ENCODE data around the gene REEP3.
"Not testable (repeated sequence)": the region's sequence is repeated elsewhere in the genome, so short reads cannot be mapped to it uniquely, and the experiment has no call there.

Gene REEP3

GRCh38 chr10:63631991-63632390 lies 110.8 kb downstream of the REEP3 start:
- no peak for DNase-seq

GRCh38 chr10:63633677-63634487 lies 112.7 kb downstream of the REEP3 start:
- no peak for DNase-seq

- DNase-seq: no peak
These were observed 113.4 kb downstream of the REEP3 start for GRCh38 chr10:63634488-63635065.

- DNase-seq: no peak
These were observed 115.6 kb downstream of the REEP3 start for GRCh38 chr10:63636812-63637211.

GRCh38 chr10:63637901-63638327 lies 116.7 kb downstream of the REEP3 start:
- DNase-seq: no peak

GRCh38 chr10:63641366-63641765 lies 120.2 kb downstream of the REEP3 start:
- DNase-seq: no peak

- DNase-seq: no peak
These were observed 120.6 kb downstream of the REEP3 start for GRCh38 chr10:63641799-63642198.

GRCh38 chr10:63642808-63643207 lies 121.6 kb downstream of the REEP3 start:
- DNase-seq: no peak

GRCh38 chr10:63644418-63645142 lies 123.4 kb downstream of the REEP3 start:
- DNase-seq: no peak

- DNase-seq: no peak
These were observed 124.0 kb downstream of the REEP3 start for GRCh38 chr10:63645195-63645594.

- DNase-seq: no peak
These were observed 125.3 kb downstream of the REEP3 start for GRCh38 chr10:63646491-63646890.

GRCh38 chr10:63651864-63652263 lies 130.7 kb downstream of the REEP3 start:
- DNase-seq: no peak

- DNase-seq: no peak
These were observed 132.5 kb downstream of the REEP3 start for GRCh38 chr10:63653747-63654146.

GRCh38 chr10:63657761-63658160 lies 136.6 kb downstream of the REEP3 start:
- DNase-seq: no peak

GRCh38 chr10:63660941-63661340 lies 139.7 kb downstream of the REEP3 start:
- DNase-seq: not testable (repeated sequence)

- no peak for DNase-seq
These were observed 140.1 kb downstream of the REEP3 start for GRCh38 chr10:63661347-63661746.

- no peak for DNase-seq
These were observed 143.2 kb downstream of the REEP3 start for GRCh38 chr10:63664341-63664885.

GRCh38 chr10:63665006-63665580 lies 143.9 kb downstream of the REEP3 start:
- not testable (repeated sequence) for DNase-seq

- no peak for DNase-seq
These were observed 144.5 kb downstream of the REEP3 start for GRCh38 chr10:63665670-63666134.

GRCh38 chr10:63666836-63667383 lies 145.7 kb downstream of the REEP3 start:
- DNase-seq: no peak

- no peak for DNase-seq
These were observed 146.6 kb downstream of the REEP3 start for GRCh38 chr10:63667596-63668480.
